Activated T-cell treated with anti-CD3 and anti-CD28 coated beads for 48 hours (primary cell): ENCODE measurements around the gene RBPJL.

ENCODE experiments used
- DNase-seq: peaks from one replicate; pipeline ENCODE4 v3.0.0-alpha.2; 2020; ENCODE audit warnings: low read depth

RBPJL gene

GRCh38 chr20:45317826-45318225 lies 11.2 kb downstream of the RBPJL start:
- DNase-seq = no peak

GRCh38 chr20:45318386-45318939 lies 11.8 kb downstream of the RBPJL start:
- no peak for DNase-seq

GRCh38 chr20:45318948-45319347 lies 12.3 kb downstream of the RBPJL start:
- no peak for DNase-seq

- DNase-seq = no peak
These were observed 14.4 kb downstream of the RBPJL start for GRCh38 chr20:45320948-45321595.

- DNase-seq = no peak
These were observed 16.3 kb downstream of the RBPJL start for GRCh38 chr20:45322952-45323383.

GRCh38 chr20:45323731-45324130 lies 17.1 kb downstream of the RBPJL start:
- DNase-seq = no peak

GRCh38 chr20:45325371-45325770 lies 18.7 kb downstream of the RBPJL start:
- DNase-seq = no peak

GRCh38 chr20:45328451-45328850 lies 21.8 kb downstream of the RBPJL start:
- no peak for DNase-seq

- DNase-seq = no peak
These were observed 23.1 kb downstream of the RBPJL start for GRCh38 chr20:45329497-45330319.

GRCh38 chr20:45330476-45330875 lies 23.8 kb downstream of the RBPJL start:
- DNase-seq = no peak

- no peak for DNase-seq
These were observed 30.1 kb downstream of the RBPJL start for GRCh38 chr20:45336530-45337366.

GRCh38 chr20:45337367-45338120 lies 30.9 kb downstream of the RBPJL start:
- DNase-seq = no peak

- no peak for DNase-seq
These were observed 31.7 kb downstream of the RBPJL start for GRCh38 chr20:45338121-45339030.

GRCh38 chr20:45339084-45339483 lies 32.4 kb downstream of the RBPJL start:
- DNase-seq = no peak

- no peak for DNase-seq
These were observed 33.2 kb downstream of the RBPJL start for GRCh38 chr20:45339799-45340198.

- DNase-seq = no peak
These were observed 33.7 kb downstream of the RBPJL start for GRCh38 chr20:45340236-45340847.

GRCh38 chr20:45340951-45341350 lies 34.3 kb downstream of the RBPJL start:
- DNase-seq = no peak

- DNase-seq = no peak
These were observed 34.9 kb downstream of the RBPJL start for GRCh38 chr20:45341579-45341938.

GRCh38 chr20:45341939-45342854 lies 35.6 kb downstream of the RBPJL start:
- no peak for DNase-seq
